ENCODE results near the gene DMRTB1.
A peak's percentile ranks its signal among the peaks of the same experiment; 100 is the strongest.

DMRTB1 gene

DNA sequence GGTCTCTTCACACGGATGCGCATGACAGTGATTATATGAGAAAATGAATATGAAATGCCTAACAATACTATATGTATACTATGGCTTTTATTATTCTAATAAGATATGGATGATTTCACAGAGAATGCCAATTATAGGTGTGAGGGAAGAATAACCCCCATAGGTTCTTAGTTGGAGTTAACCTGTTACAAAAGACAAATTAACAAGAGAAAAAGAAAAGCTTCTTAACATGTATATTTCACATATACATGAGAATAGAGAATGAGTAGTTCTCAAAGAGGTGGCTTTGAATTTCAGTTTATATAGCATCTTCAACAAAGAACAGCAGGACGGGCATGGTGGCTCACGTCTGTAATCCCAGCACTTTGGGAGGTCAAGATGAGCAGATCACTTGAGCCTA lies 24.0 kb upstream of the DMRTB1 start:
- DNase-seq (ENCODE audit: low read depth) = no peak

GRCh38 chr1:53438427-53439336 lies 20.5 kb upstream of the DMRTB1 start:
- no peak for DNase-seq (ENCODE audit: low read depth)

- DNase-seq (ENCODE audit: low read depth) = no peak
Measured at GRCh38 chr1:53439337-53440207, 19.6 kb upstream of the DMRTB1 start.

- no peak for DNase-seq (ENCODE audit: low read depth)
Measured at GRCh38 chr1:53440633-53441032, 18.6 kb upstream of the DMRTB1 start.

- no peak for DNase-seq (ENCODE audit: low read depth)
Measured at GRCh38 chr1:53442299-53442698, 16.9 kb upstream of the DMRTB1 start.

DNA sequence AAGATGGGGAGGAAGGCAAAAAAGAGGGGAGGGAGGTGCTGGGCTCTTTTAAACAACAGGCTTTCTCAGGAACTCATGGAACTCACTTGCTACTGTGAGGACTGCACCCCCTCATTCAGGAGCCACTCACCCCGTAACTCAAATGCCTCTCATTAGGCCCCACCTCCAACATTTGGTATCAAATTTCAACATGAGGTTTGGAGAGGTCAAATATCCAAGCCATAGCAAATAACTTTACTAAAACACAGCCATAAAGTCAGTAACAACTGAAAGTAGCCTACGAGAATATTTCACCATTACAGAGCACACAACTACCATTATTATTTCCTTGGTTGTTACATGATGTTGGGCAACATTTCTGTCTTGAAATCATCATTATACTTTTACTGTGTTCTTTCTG lies 13.1 kb upstream of the DMRTB1 start:
- DNase-seq (ENCODE audit: low read depth) = no peak

DNA sequence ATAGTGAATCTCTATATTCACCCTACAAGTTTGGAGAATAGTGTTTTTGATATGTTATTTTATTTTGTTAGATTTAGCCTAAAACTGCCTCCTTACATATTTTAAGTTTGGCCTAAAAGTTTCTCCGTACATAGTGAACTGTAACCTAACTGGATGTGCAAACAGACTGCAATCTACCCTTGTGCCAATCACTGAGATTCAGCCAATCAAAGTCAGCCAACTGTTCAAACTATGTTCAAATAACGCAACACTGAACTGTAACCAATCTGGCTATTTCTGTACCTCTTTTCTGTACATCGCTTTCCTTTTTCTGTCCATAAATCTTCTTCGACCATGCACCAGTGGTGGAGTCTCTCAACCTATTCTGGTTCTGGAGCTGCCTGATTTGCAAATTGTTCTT lies 11.8 kb upstream of the DMRTB1 start:
- no peak for DNase-seq (ENCODE audit: low read depth)

GRCh38 chr1:53448241-53448841 lies 10.9 kb upstream of the DMRTB1 start:
- no peak for DNase-seq (ENCODE audit: low read depth)

- peak; percentile 13 for DNase-seq (ENCODE audit: low read depth)
Measured at GRCh38 chr1:53449021-53449420, 10.2 kb upstream of the DMRTB1 start.

DNA sequence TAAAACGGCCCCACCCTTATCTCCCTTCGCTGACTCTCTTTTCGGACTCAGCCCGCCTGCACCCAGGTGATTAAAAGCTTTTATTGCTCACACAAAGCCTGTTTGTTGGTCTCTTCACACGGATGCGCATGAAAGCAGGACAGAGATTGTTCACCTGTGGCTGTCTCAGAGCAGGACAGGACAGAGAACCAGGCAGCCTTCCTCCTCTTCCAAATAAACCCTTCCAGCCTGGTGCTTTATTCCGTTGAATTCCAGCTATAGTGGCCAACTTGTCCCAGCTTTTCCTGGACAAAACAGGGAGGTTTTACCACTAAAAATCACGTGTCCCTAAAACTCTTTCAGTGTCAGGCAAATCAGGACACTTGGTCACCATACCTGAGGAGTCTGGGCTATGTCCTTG lies 9.5 kb upstream of the DMRTB1 start:
- DNase-seq (ENCODE audit: low read depth) = no peak

DNA sequence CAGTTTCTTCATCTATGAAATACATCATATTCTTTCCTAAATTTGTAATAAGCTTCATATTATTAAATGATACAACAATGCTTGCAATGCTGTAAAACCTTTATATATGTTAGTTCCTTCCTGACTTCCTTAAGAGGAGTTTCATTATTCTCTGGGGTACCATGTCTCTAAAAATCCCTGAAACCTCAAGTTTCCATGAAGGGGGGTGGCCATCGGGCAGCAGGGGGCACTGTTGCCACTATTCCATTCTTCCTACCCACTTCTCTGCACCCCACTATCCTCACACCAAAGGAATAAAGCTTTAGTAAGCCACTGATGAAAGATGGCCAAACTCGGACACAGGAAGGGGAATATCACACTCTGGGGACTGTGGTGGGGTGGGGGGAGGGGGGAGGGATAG lies 9.0 kb upstream of the DMRTB1 start:
- DNase-seq (ENCODE audit: low read depth) = no peak

DNA sequence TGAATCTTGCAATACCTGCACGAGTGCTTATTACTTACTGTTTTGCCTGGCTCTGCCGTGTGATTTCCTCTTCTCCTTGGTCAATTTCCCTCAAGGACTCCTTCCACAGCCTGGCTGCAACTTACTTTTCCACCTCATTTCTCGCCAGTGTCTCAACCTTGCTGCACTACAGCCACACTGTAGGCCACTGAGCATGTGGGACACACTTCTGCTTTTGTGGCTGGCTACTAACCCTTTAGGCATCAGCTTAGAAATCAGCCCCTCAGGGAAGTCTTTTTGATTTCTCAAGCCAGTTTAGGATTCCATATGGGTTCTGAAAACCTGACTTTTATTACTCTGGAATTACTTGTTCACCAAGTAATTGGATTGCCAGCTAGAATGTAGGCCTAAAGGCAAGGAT lies 5.2 kb upstream of the DMRTB1 start:
- no peak for DNase-seq (ENCODE audit: low read depth)

DNA sequence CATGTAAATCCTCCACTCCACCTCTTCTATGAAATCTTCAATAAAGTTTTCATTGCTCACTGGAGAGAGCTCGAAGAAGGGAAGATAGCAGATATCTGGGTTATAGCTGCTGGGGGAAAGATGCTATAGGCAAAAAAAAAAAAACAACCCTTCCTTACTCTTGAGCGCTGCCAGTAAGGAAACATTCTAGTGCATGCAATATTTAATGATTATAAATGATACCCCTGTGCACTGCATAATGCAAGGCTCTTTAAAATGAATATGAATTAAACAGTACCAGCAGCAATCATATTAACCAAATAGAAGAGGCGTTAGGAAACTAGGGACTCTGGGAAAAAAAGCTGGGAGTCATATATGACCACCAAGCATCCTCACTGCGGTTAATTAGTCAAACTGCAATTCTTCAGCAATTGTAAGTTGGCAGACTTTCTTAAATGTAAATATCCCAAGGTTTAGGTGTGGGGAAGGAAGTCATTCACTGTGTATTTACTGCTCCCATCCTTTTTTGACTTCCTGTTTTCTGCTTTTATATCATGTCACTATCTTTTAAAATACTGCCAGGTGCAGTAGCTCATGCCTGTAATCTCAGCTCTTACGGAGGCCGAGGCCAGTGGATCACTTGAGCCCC lies 3.7 kb upstream of the DMRTB1 start:
- DNase-seq (ENCODE audit: low read depth) = no peak

DNA sequence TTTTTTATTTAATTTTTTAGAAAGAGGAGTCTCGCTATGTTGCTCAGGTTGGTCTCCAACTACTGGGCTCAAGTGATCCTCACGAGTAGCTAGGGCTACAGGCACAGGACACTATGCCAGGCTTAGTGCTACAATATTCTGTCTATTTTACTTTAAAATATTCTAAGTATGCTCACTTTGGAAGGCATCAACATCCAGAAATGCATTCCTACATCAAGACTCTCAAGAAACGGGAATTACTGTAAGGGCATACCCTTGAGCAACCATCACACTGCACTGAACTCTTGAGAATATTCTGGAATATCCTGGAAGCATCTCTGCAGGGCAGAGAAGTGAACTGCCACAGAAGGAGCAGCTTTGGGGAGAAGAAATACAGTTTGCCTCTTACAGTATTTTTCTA lies 565 bp upstream of the DMRTB1 start:
- DNase-seq (ENCODE audit: low read depth) = no peak

DNA sequence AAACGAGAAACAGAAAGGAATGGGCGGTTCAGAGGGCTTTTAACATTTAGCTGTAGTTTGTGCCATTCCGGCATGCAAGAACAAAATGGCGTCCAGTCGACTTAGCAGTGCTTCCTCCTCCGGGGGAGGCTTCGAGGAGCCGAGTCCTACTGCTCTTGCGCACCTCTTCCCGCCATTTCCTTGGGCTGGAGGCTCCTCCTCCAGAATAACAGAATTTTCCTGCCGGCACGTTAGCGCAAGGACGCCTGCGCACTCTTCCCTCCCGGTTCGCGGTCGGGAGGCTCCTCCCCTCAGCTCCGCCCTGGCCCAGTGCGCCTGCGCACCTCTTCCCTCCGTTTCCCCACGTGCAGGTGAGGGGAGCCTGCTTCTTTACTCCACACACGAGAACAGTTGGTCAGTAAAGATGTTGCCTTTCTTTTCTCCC lies 1.0 kb downstream of the DMRTB1 start:
- DNase-seq (ENCODE audit: low read depth) = no peak

DNA sequence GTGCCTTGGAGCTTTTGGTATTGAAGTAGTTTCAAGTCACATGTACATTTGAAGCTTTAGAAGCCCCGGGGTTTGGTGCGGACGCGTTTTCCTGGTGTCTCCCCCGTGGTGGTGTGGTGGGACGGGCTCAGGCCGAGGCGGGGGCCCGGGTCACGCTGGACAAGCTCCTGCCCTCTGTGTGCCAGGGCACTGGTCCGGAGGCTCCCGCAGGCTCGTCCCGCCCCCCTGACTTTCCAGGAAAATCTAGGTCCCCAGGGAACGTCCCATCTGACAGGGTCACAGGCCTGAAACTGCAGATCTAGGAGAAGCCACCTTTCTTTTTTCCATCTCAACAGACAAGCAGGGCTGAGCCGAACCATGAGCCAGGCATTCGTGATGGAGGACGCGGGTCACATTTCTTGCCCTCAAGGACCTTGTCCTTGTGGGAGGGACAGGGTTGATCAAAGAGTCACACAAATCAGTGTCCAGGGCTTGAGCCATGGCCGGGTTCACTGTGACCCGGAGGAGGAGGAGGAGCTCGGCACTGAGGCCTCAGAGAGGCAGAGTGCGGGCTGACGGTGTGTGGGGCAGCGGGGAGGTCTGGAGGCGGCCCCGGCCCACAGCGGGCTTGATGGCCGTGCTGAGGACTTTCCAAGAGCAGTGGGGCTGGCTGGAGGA lies 1.6 kb downstream of the DMRTB1 start:
- no peak for DNase-seq (ENCODE audit: low read depth)

GRCh38 chr1:53461323-53462044 lies 2.3 kb downstream of the DMRTB1 start:
- DNase-seq (ENCODE audit: low read depth) = no peak

GRCh38 chr1:53462193-53462592 lies 3.0 kb downstream of the DMRTB1 start:
- no peak for DNase-seq (ENCODE audit: low read depth)

DNA sequence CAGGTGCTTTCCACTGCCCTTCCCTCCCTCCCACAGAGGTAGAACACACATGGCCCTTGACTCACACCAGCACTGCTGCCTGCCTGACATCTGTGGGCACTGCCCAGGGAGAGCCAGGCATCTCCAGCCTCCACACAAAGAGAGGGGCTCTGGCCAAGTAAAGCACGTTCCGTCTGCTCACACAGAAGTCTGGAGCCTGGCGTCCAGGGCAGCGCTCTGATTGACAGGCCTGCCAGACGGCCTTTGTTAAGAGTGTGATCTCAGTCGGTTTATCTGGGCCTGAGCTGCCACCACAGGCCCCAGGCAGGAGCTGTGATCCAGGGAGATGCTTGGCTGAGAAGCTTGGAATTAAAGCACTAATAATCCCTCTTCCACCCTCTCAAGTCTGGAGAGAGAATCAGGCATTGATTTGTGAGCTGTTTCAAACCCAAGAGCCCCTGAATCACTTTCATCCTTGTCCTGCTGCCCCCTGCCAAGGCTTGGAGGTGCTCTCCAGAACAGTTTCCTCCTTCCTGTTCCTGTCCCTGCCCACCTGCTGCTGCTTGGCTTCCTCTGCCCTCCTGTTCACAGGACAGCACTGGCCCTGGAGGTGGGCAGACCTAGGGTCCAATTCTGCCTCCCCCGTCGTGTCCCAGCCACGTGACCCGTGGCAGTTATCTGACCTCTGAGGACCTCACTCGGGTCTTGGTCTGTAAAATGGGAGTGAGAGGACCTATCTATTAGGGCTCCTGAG lies 3.7 kb downstream of the DMRTB1 start:
- DNase-seq (ENCODE audit: low read depth) = no peak

Data from fibroblast of the conjunctiva (primary cell).